ENCODE results near the gene ZC3H18.

The ZC3H18 gene

DNA sequence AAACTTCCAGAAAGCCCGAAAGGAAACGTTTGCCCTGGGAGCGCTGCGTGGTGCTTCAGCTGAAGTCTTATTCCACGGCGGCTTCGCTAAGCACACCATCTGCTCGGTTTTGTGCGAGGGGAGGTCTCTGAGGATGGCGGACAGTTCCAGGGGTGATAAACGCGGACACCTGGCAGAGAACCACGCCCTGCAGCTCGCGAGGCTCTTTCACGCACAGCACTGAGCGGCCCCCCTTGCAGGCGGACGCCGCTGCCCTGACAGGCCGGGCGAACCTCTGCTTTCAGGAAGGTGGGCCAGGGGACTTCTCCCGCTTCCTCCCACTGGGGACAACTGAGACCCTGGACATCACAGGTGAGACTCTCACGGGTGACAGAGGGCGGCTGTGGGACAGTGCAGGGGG is 89.0 kb downstream of the ZC3H18 start:
- peak overlapping the region; percentile 57 for H3K18ac ChIP-seq (ENCODE audit: low read length)
- H3K23ac ChIP-seq (ENCODE audit: low read depth, low read length, poor library complexity) = peak overlapping the region; percentile 43
- H2BK12ac ChIP-seq (ENCODE audit: low read length) = no peak overlapping the region
- DNase-seq (ENCODE audit: low spot score) = no peak
- H2BK120ac ChIP-seq (ENCODE audit: low read depth, low read length) = peak overlapping the region; percentile 87
- H4K91ac ChIP-seq (ENCODE audit: low read depth, low read length, poor library complexity) = no peak overlapping the region
- H2AK5ac ChIP-seq (ENCODE audit: low read depth, low read length) = peak overlapping the region; percentile 56
- no peaks in the 10 kb centered on the region for H3K9me3 ChIP-seq (replicated peaks in 1 of 2; ENCODE audit: control insufficient read depth in 2 of 2, insufficient read depth in 1 of 2, low read depth in 1 of 2, low read length in 2 of 2)
- no peak overlapping the region for H3K14ac ChIP-seq (ENCODE audit: low read length)
- no peak overlapping the region for H2AFZ ChIP-seq (ENCODE audit: low read length)
- peaks cover 32% of the 10 kb centered on the region for H3K79me1 ChIP-seq (ENCODE audit: low read depth, low read length)
- H2BK5ac ChIP-seq (ENCODE audit: low read length) = peak overlapping the region; percentile 53
- peak overlapping the region; percentile 44 for H3K9ac ChIP-seq (ENCODE audit: low read depth, low read length, poor library complexity)
- H3K4me1 ChIP-seq (ENCODE audit: control insufficient read depth in 2 of 2, insufficient read depth in 1 of 2, low read depth in 1 of 2, low read length in 2 of 2) = peaks cover 5 to 6% of the 10 kb centered on the region in 2 donors
- no peak overlapping the region for H4K8ac ChIP-seq (ENCODE audit: low read depth, low read length)
- no peak overlapping the region for H3K27ac ChIP-seq (replicated peaks; ENCODE audit: low read length)
- no peak overlapping the region for H3K4me3 ChIP-seq (ENCODE audit: low read length in 2 of 2)
- WGBS, 2 donors (ENCODE audit: extremely low coverage in 2 of 2, insufficient read length in 2 of 2, insufficient replicate concordance in 1 of 2) = no CpG with 5 or more reads among the region's 25 CpGs
- H3K36me3 ChIP-seq (replicated peaks in 1 of 2; ENCODE audit: control insufficient read depth in 2 of 2, insufficient read depth in 2 of 2, low read length in 2 of 2) = peaks cover 36 to 68% of the 10 kb centered on the region in 2 donors
- no peaks in the 10 kb centered on the region for H3K27me3 ChIP-seq (ENCODE audit: control insufficient read depth in 3 of 3, insufficient read depth in 3 of 3, low read depth in 1 of 3, low read length in 3 of 3)
- no peak overlapping the region for H3K4ac ChIP-seq (ENCODE audit: low read length)
- H2BK15ac ChIP-seq (ENCODE audit: low read length) = no peak overlapping the region
- H3K4me2 ChIP-seq (ENCODE audit: insufficient read depth, low read length, poor library complexity, severe bottlenecking) = no peak overlapping the region

GRCh38 chr16:88661468-88661867 is 91.3 kb downstream of the ZC3H18 start:
- Histone ChIP-seq H3K23ac (ENCODE audit: low read depth, low read length, poor library complexity) (no peak overlapping the region), H4K91ac (ENCODE audit: low read depth, low read length, poor library complexity) (no peak overlapping the region), H3K18ac (ENCODE audit: low read length) (no peak overlapping the region), H3K36me3 (replicated peaks in 1 of 2; ENCODE audit: control insufficient read depth in 2 of 2, insufficient read depth in 2 of 2, low read length in 2 of 2) (peaks cover 19 to 57% of the 10 kb centered on the region in 2 donors), H3K4me3 (ENCODE audit: low read length in 2 of 2) (peak overlapping the region; percentile 66 to 75), H2AK5ac (ENCODE audit: low read depth, low read length) (no peak overlapping the region), H3K9ac (ENCODE audit: low read depth, low read length, poor library complexity) (no peak overlapping the region), H3K14ac (ENCODE audit: low read length) (no peak overlapping the region), H3K9me3 (replicated peaks in 1 of 2; ENCODE audit: control insufficient read depth in 2 of 2, insufficient read depth in 1 of 2, low read depth in 1 of 2, low read length in 2 of 2) (no peaks in the 10 kb centered on the region), H3K4me1 (ENCODE audit: control insufficient read depth in 2 of 2, insufficient read depth in 1 of 2, low read depth in 1 of 2, low read length in 2 of 2) (peaks cover 5 to 6% of the 10 kb centered on the region in 2 donors), H2BK12ac (ENCODE audit: low read length) (no peak overlapping the region), H2BK15ac (ENCODE audit: low read length) (no peak overlapping the region), H2BK120ac (ENCODE audit: low read depth, low read length) (no peak overlapping the region), H3K79me1 (ENCODE audit: low read depth, low read length) (peaks cover 29% of the 10 kb centered on the region), H3K27me3 (ENCODE audit: control insufficient read depth in 3 of 3, insufficient read depth in 3 of 3, low read depth in 1 of 3, low read length in 3 of 3) (no peaks in the 10 kb centered on the region), H3K4me2 (ENCODE audit: insufficient read depth, low read length, poor library complexity, severe bottlenecking) (no peak overlapping the region), H2AFZ (ENCODE audit: low read length) (no peak overlapping the region), H2BK5ac (ENCODE audit: low read length) (no peak overlapping the region), H3K4ac (ENCODE audit: low read length) (no peak overlapping the region), H3K27ac (replicated peaks; ENCODE audit: low read length) (no peak overlapping the region), H4K8ac (ENCODE audit: low read depth, low read length) (no peak overlapping the region)
- WGBS, 2 donors (ENCODE audit: extremely low coverage in 2 of 2, insufficient read length in 2 of 2, insufficient replicate concordance in 1 of 2) = no CpG with 5 or more reads among the region's 10 CpGs
- DNase-seq (ENCODE audit: low spot score) = no peak

DNA sequence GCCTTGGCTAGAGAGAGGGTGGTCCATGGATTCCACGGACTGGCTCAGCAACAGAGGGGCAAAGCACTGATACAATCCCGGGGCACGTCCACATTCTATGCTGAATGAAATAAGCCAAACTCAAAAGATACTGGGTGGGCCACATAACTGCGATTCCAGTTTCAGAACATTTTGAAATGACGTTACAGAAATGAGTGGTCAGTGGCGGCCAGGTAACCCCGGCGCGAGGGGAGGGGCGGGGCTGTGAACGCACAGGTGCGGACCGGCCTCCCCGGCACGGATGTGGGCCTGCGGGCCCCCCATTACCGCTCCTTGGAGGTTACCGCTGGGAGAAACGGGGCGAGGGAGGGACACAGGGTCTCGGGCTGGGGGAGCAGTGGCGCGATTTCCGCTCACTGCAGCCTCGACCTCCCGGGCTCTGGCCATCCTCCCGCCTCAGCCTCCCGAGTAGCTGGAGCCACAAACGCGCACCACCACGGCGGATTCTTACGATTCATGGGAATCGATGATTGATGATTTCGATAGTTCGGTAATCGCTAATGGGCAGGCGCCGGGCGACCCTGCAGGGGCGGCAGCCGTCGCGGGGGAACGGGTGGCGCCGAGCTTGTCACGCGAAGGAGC is 92.1 kb downstream of the ZC3H18 start:
- peak overlapping the region; percentile 87 for H3K4me2 ChIP-seq (ENCODE audit: insufficient read depth, low read length, poor library complexity, severe bottlenecking)
- peak overlapping the region; percentile 83 for H2AFZ ChIP-seq (ENCODE audit: low read length)
- H3K9me3 ChIP-seq (replicated peaks in 1 of 2; ENCODE audit: control insufficient read depth in 2 of 2, insufficient read depth in 1 of 2, low read depth in 1 of 2, low read length in 2 of 2) = no peaks in the 10 kb centered on the region
- H3K79me1 ChIP-seq (ENCODE audit: low read depth, low read length) = peaks cover 28% of the 10 kb centered on the region
- H2BK5ac ChIP-seq (ENCODE audit: low read length) = peak overlapping the region; percentile 66
- peaks cover 6% of the 10 kb centered on the region in 2 donors for H3K4me1 ChIP-seq (ENCODE audit: control insufficient read depth in 2 of 2, insufficient read depth in 1 of 2, low read depth in 1 of 2, low read length in 2 of 2)
- H3K4ac ChIP-seq (ENCODE audit: low read length) = no peak overlapping the region
- H3K36me3 ChIP-seq (replicated peaks in 1 of 2; ENCODE audit: control insufficient read depth in 2 of 2, insufficient read depth in 2 of 2, low read length in 2 of 2) = peaks cover 13 to 54% of the 10 kb centered on the region in 2 donors
- peak overlapping the region; percentile 92 for H2BK15ac ChIP-seq (ENCODE audit: low read length)
- H3K18ac ChIP-seq (ENCODE audit: low read length) = peak overlapping the region; percentile 93
- no peak overlapping the region for H4K91ac ChIP-seq (ENCODE audit: low read depth, low read length, poor library complexity)
- DNase-seq (ENCODE audit: low spot score) = no peak
- H2BK120ac ChIP-seq (ENCODE audit: low read depth, low read length) = no peak overlapping the region
- peak overlapping the region; percentile 64 for H3K27ac ChIP-seq (replicated peaks; ENCODE audit: low read length)
- peak overlapping the region; percentile 95 for H3K9ac ChIP-seq (ENCODE audit: low read depth, low read length, poor library complexity)
- no peak overlapping the region for H4K8ac ChIP-seq (ENCODE audit: low read depth, low read length)
- no peak overlapping the region for H2BK12ac ChIP-seq (ENCODE audit: low read length)
- H3K14ac ChIP-seq (ENCODE audit: low read length) = peak overlapping the region; percentile 94
- no CpG with 5 or more reads among the region's 49 CpGs for WGBS, 2 donors (ENCODE audit: extremely low coverage in 2 of 2, insufficient read length in 2 of 2, insufficient replicate concordance in 1 of 2)
- peak overlapping the region; percentile 74 for H2AK5ac ChIP-seq (ENCODE audit: low read depth, low read length)
- peak overlapping the region; percentile 75 to 92 for H3K4me3 ChIP-seq (ENCODE audit: low read length in 2 of 2)
- H3K23ac ChIP-seq (ENCODE audit: low read depth, low read length, poor library complexity) = peak overlapping the region; percentile 99
- H3K27me3 ChIP-seq (ENCODE audit: control insufficient read depth in 3 of 3, insufficient read depth in 3 of 3, low read depth in 1 of 3, low read length in 3 of 3) = no peaks in the 10 kb centered on the region

DNA sequence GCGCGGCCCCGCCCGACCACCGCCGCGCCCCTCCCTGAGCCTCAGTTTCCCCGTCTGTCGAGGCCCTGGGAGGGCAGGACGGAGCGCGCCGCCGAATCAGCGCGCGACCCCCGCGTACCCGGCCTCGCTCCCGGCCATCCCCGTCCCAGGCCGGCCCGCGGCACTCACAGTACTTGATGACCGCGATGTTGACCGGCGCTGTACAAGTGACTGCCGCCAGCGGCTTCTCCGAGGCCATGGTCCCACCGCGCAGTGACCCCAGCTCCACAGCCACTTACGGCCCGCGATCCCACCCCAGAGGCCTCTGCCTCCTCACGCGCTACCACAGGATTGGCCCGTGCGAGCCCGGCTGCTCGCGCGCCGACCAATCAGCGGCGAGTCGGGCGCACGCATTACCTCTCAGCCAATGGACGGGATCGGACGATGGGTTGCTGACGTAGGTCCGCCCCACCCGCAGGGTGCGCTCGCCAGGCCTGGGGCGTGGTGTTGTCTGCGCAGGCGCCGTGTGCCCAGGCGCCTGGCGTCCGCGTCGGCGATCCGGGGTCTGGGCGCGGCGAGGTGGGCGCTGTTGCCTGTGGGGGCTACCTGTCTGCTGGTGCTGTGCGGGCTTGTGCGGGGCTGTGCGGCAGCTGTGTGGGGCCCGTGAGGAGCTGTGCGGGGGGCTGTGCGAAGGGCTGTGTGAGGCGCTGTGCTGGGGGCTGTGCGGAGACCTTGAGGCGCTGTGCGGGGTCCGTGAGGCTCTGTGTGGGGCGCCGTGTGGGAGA is 92.8 kb downstream of the ZC3H18 start, which contains the start of gene MVD:
Gene MVD, minus strand, starts transcription at position 249 of the 764 bp plus-strand sequence. Its CDS starts 11 bp downstream, at position 238.
- peak; percentile 98 for DNase-seq (ENCODE audit: low spot score)
- peak within 1 kb of the TSS; percentile 99 for H3K23ac ChIP-seq (ENCODE audit: low read depth, low read length, poor library complexity)
- H3K14ac ChIP-seq (ENCODE audit: low read length) = peak within 1 kb of the TSS; percentile 99
- peak within 1 kb of the TSS; percentile 89 for H2AFZ ChIP-seq (ENCODE audit: low read length)
- peaks cover 11 to 48% of the 10 kb centered on the region in 2 donors for H3K36me3 ChIP-seq (replicated peaks in 1 of 2; ENCODE audit: control insufficient read depth in 2 of 2, insufficient read depth in 2 of 2, low read length in 2 of 2)
- peak within 1 kb of the TSS; percentile 93 for H3K18ac ChIP-seq (ENCODE audit: low read length)
- peak within 1 kb of the TSS; percentile 75 to 95 for H3K4me3 ChIP-seq (ENCODE audit: low read length in 2 of 2)
- H3K79me1 ChIP-seq (ENCODE audit: low read depth, low read length) = peaks cover 23% of the 10 kb centered on the region
- peak within 1 kb of the TSS; percentile 87 for H2BK5ac ChIP-seq (ENCODE audit: low read length)
- peak within 1 kb of the TSS; percentile 92 for H2BK15ac ChIP-seq (ENCODE audit: low read length)
- peak within 1 kb of the TSS; percentile 89 for H3K4me2 ChIP-seq (ENCODE audit: insufficient read depth, low read length, poor library complexity, severe bottlenecking)
- peaks cover 6 to 8% of the 10 kb centered on the region in 2 donors for H3K4me1 ChIP-seq (ENCODE audit: control insufficient read depth in 2 of 2, insufficient read depth in 1 of 2, low read depth in 1 of 2, low read length in 2 of 2)
- no peak within 1 kb of the TSS for H4K91ac ChIP-seq (ENCODE audit: low read depth, low read length, poor library complexity)
- peak within 1 kb of the TSS; percentile 1 for H2BK12ac ChIP-seq (ENCODE audit: low read length)
- WGBS, 2 donors (ENCODE audit: extremely low coverage in 2 of 2, insufficient read length in 2 of 2, insufficient replicate concordance in 1 of 2) = no CpG with 5 or more reads among the region's 88 CpGs
- H3K4ac ChIP-seq (ENCODE audit: low read length) = no peak within 1 kb of the TSS
- no peaks in the 10 kb centered on the region for H3K27me3 ChIP-seq (ENCODE audit: control insufficient read depth in 3 of 3, insufficient read depth in 3 of 3, low read depth in 1 of 3, low read length in 3 of 3)
- H3K27ac ChIP-seq (replicated peaks; ENCODE audit: low read length) = peak within 1 kb of the TSS; percentile 64
- H4K8ac ChIP-seq (ENCODE audit: low read depth, low read length) = no peak within 1 kb of the TSS
- peak within 1 kb of the TSS; percentile 90 for H2AK5ac ChIP-seq (ENCODE audit: low read depth, low read length)
- no peak within 1 kb of the TSS for H2BK120ac ChIP-seq (ENCODE audit: low read depth, low read length)
- peak within 1 kb of the TSS; percentile 95 for H3K9ac ChIP-seq (ENCODE audit: low read depth, low read length, poor library complexity)
- no peaks in the 10 kb centered on the region for H3K9me3 ChIP-seq (replicated peaks in 1 of 2; ENCODE audit: control insufficient read depth in 2 of 2, insufficient read depth in 1 of 2, low read depth in 1 of 2, low read length in 2 of 2)

All from neuronal stem cell (in vitro differentiated cells).